ENCODE data around the gene GLI3. TPM values are rescaled to one million over a fixed set of nuclear protein-coding genes. Genes with fewer than 3 reads are reported as not detected.

GLI3 gene
- total RNA-seq, 1 experiment from 2014 or later, result 46.2 TPM

DNA sequence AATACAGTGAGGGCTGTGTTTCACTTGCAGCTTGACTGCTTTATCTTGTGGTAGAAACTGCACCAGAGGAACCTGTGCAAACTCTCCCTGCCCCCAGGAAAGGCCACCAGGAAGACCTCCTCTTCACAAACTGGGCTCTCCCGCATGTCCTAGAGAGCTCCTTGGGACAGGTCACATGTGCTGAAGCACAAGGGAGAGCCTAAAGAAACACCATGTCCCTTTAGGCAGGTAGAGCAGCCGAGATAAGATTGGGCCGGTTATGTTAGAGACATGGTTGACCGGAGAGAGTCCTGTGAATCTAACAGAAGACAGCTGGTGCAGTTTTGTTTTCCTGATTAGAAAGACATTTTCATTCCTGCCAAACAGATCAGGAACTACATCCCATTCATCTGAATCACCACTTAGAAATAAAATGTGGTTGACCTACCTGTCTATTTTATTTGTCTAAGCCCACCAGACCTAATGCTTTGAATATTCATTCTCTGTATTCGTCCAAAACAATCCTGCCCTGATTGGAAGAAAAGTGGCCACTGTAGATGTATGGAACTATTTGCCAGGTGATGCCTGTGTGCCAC lies 224.1 kb downstream of the GLI3 start:
- Mint-ChIP-seq H3K27me3 (ENCODE audit: low read depth) (no peaks in the 10 kb centered on the region; the same call in 1 of the 2 replicates), H3K27ac (no peak overlapping the region), H3K9me3 (peaks cover 17% of the 10 kb centered on the region), H3K4me3 (no peak overlapping the region), H3K36me3 (peaks cover 40% of the 10 kb centered on the region), H3K4me1 (peaks cover 15% of the 10 kb centered on the region)
- ATAC-seq (no peak), DNase-seq (ENCODE audit: low spot score) (no peak)
- TF ChIP-seq TP53 (CRISPR knock-in tag; IDR thresholded peaks at IDR 0.05), result no peak
- no peak for TF ChIP-seq TEAD4 (CRISPR knock-in tag; IDR thresholded peaks at IDR 0.05)
- TF ChIP-seq, protein P1, sequence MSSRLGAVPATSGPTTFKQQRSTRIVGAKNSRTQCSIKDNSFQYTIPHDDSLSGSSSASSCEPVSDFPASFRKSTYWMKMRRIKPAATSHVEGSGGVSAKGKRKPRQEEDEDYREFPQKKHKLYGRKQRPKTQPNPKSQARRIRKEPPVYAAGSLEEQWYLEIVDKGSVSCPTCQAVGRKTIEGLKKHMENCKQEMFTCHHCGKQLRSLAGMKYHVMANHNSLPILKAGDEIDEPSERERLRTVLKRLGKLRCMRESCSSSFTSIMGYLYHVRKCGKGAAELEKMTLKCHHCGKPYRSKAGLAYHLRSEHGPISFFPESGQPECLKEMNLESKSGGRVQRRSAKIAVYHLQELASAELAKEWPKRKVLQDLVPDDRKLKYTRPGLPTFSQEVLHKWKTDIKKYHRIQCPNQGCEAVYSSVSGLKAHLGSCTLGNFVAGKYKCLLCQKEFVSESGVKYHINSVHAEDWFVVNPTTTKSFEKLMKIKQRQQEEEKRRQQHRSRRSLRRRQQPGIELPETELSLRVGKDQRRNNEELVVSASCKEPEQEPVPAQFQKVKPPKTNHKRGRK (CRISPR knock-in tag; IDR thresholded peaks at IDR 0.05; ENCODE audit: borderline replicate concordance), result no peak
- TF ChIP-seq, protein P2, sequence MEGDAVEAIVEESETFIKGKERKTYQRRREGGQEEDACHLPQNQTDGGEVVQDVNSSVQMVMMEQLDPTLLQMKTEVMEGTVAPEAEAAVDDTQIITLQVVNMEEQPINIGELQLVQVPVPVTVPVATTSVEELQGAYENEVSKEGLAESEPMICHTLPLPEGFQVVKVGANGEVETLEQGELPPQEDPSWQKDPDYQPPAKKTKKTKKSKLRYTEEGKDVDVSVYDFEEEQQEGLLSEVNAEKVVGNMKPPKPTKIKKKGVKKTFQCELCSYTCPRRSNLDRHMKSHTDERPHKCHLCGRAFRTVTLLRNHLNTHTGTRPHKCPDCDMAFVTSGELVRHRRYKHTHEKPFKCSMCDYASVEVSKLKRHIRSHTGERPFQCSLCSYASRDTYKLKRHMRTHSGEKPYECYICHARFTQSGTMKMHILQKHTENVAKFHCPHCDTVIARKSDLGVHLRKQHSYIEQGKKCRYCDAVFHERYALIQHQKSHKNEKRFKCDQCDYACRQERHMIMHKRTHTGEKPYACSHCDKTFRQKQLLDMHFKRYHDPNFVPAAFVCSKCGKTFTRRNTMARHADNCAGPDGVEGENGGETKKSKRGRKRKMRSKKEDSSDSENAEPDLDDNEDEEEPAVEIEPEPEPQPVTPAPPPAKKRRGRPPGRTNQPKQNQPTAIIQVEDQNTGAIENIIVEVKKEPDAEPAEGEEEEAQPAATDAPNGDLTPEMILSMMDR (IDR thresholded peaks at IDR 0.05), result no peak
- TF ChIP-seq OVOL2 (CRISPR knock-in tag; IDR thresholded peaks at IDR 0.05; ENCODE audit: borderline replicate concordance), result no peak
- TF ChIP-seq ZNF138 (CRISPR knock-in tag; conservative IDR thresholded peaks at IDR 0.05), result no peak
- TF ChIP-seq ETV6 (CRISPR knock-in tag; IDR thresholded peaks at IDR 0.05), result no peak
- no peak for TF ChIP-seq NR3C1 (CRISPR knock-in tag; conservative IDR thresholded peaks at IDR 0.05; ENCODE audit: low read depth)
- no peak for TF ChIP-seq ZNF219 (CRISPR knock-in tag; IDR thresholded peaks at IDR 0.05; ENCODE audit: borderline replicate concordance)
- POLR2A ChIA-PET, result interaction anchor here (0.7 kb wide), 1 partner anchor 12 kb away, joined by 3 read pairs; no protein-coding TSS in a partner anchor
- CTCF ChIA-PET, result interaction anchor here (0.7 kb wide), 1 partner anchor 32 kb away, joined by 3 read pairs; no protein-coding TSS in a partner anchor

DNA sequence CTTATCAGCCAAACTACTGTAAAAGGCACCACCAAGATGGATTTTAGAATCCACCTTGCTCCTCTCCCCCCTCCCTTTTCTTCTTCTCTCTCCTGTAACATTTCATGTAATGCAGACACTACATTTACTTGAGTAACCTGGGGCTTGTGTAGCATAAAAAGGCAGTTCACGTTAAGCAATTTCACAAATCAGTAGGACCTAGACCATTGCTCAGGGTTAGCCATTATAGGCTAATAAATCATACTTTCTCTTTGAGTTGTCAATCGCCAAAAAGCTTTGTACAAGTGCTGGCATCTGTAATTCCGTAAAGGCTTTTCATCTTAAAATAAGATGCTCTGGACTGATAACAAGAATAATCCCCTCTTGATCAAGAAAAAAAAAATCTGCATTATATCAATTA lies 224.7 kb downstream of the GLI3 start:
- Mint-ChIP-seq H3K36me3 (peaks cover 40% of the 10 kb centered on the region), H3K27ac (no peak overlapping the region), H3K4me1 (peaks cover 11% of the 10 kb centered on the region), H3K27me3 (ENCODE audit: low read depth) (no peaks in the 10 kb centered on the region; the same call in 1 of the 2 replicates), H3K4me3 (no peak overlapping the region), H3K9me3 (peaks cover 17% of the 10 kb centered on the region)
- POLR2A ChIA-PET, result interaction anchor here (0.7 kb wide), 1 partner anchor 11 kb away, joined by 3 read pairs; no protein-coding TSS in a partner anchor
- ATAC-seq (no peak), DNase-seq (ENCODE audit: low spot score) (no peak)
- TF ChIP-seq ZNF416 (CRISPR knock-in tag; IDR thresholded peaks at IDR 0.05) (no peak), IRF2 (CRISPR knock-in tag; IDR thresholded peaks at IDR 0.05; ENCODE audit: borderline replicate concordance, low read depth) (no peak), ZNF263 (CRISPR knock-in tag; IDR thresholded peaks at IDR 0.05; ENCODE audit: low read depth) (no peak), ZNF138 (CRISPR knock-in tag; conservative IDR thresholded peaks at IDR 0.05) (no peak), ZNF671 (CRISPR knock-in tag; IDR thresholded peaks at IDR 0.05) (no peak)
- CTCF ChIA-PET, result no interaction called here

DNA sequence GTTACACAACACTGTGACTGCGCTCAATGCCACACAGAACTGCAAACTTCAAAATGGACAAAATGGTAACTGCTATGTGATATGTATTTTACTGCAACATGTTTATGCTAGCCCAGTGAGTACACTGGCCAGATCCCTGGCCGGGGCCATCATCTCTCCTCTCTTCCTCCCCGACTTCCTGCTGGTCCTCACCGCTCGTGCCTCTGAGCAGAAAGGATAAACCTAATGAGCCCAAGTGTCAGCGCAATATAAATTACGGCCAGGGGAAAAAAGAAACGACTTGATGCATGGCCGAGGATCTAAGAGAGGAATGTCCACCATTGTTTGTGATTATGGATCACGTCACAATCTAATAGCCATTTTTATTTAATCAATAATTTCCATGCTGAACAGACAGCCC lies 225.2 kb downstream of the GLI3 start:
- peaks cover 16% of the 10 kb centered on the region for H3K9me3 Mint-ChIP-seq
- no peak for ATAC-seq
- POLR2A ChIA-PET, result no interaction called here
- peaks cover 16% of the 10 kb centered on the region for H3K4me1 Mint-ChIP-seq
- H3K27ac Mint-ChIP-seq, result no peak overlapping the region
- H3K4me3 Mint-ChIP-seq, result no peak overlapping the region
- no peak for DNase-seq (ENCODE audit: low spot score)
- CTCF ChIA-PET, result no interaction called here
- no peak for TF ChIP-seq OVOL2 (CRISPR knock-in tag; IDR thresholded peaks at IDR 0.05; ENCODE audit: borderline replicate concordance)
- TF ChIP-seq IRF2 (CRISPR knock-in tag; IDR thresholded peaks at IDR 0.05; ENCODE audit: borderline replicate concordance, low read depth), result no peak
- TF ChIP-seq NFYB (CRISPR knock-in tag; conservative IDR thresholded peaks at IDR 0.05; ENCODE audit: low read depth), result no peak
- TF ChIP-seq ETV6 (CRISPR knock-in tag; IDR thresholded peaks at IDR 0.05), result no peak
- TF ChIP-seq, protein P3, sequence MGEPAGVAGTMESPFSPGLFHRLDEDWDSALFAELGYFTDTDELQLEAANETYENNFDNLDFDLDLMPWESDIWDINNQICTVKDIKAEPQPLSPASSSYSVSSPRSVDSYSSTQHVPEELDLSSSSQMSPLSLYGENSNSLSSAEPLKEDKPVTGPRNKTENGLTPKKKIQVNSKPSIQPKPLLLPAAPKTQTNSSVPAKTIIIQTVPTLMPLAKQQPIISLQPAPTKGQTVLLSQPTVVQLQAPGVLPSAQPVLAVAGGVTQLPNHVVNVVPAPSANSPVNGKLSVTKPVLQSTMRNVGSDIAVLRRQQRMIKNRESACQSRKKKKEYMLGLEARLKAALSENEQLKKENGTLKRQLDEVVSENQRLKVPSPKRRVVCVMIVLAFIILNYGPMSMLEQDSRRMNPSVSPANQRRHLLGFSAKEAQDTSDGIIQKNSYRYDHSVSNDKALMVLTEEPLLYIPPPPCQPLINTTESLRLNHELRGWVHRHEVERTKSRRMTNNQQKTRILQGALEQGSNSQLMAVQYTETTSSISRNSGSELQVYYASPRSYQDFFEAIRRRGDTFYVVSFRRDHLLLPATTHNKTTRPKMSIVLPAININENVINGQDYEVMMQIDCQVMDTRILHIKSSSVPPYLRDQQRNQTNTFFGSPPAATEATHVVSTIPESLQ (CRISPR knock-in tag; IDR thresholded peaks at IDR 0.05), result no peak
- TF ChIP-seq, protein P4, sequence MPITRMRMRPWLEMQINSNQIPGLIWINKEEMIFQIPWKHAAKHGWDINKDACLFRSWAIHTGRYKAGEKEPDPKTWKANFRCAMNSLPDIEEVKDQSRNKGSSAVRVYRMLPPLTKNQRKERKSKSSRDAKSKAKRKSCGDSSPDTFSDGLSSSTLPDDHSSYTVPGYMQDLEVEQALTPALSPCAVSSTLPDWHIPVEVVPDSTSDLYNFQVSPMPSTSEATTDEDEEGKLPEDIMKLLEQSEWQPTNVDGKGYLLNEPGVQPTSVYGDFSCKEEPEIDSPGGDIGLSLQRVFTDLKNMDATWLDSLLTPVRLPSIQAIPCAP (CRISPR knock-in tag; IDR thresholded peaks at IDR 0.05), result no peak
- no peak for TF ChIP-seq CREB1 (CRISPR knock-in tag; IDR thresholded peaks at IDR 0.05)
- TF ChIP-seq EMX1 (CRISPR knock-in tag; IDR thresholded peaks at IDR 0.05), result no peak
- TF ChIP-seq, protein P5, sequence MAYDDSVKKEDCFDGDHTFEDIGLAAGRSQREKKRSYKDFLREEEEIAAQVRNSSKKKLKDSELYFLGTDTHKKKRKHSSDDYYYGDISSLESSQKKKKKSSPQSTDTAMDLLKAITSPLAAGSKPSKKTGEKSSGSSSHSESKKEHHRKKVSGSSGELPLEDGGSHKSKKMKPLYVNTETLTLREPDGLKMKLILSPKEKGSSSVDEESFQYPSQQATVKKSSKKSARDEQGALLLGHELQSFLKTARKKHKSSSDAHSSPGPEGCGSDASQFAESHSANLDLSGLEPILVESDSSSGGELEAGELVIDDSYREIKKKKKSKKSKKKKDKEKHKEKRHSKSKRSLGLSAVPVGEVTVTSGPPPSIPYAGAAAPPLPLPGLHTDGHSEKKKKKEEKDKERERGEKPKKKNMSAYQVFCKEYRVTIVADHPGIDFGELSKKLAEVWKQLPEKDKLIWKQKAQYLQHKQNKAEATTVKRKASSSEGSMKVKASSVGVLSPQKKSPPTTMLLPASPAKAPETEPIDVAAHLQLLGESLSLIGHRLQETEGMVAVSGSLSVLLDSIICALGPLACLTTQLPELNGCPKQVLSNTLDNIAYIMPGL (CRISPR knock-in tag; IDR thresholded peaks at IDR 0.05), result no peak
- TF ChIP-seq ZNF138 (CRISPR knock-in tag; conservative IDR thresholded peaks at IDR 0.05), result no peak
- H3K36me3 Mint-ChIP-seq, result peaks cover 39% of the 10 kb centered on the region
- H3K27me3 Mint-ChIP-seq (ENCODE audit: low read depth), result no peaks in the 10 kb centered on the region; the same call in 1 of the 2 replicates

All from WTC11 (cell line).